GM21526 (cell line): ENCODE data around the gene EIF5B.

Experiments
- ATAC-seq: cut with Tn5 transposase; IDR thresholded peaks from one replicate; pipeline ENCODE4 v1.9.1; 2021; ENCODE audit warnings: moderate library complexity; ENCODE audit not compliant: unreplicated experiment, low FRiP score

The EIF5B gene

GRCh38 chr2:99448556-99448955 is 111.4 kb downstream of the EIF5B start:
- ATAC-seq = no peak

DNA sequence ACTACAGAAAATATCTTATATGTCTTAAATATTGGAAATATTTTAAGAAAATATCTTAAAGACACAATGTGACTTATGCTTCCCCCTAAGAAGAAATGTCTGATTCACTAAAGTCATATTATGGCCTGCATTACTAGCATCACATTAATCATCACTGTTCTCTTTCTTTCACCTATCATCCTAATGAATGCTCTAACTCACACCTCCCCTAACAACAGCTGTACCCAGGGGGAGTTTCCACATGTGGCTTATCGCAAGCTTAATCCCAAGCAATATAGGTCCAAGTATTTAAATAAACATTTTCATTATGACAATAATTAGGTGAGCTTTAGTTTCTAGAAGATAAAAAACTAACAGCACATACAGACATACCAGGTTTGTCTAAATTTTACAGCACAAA is 113.0 kb downstream of the EIF5B start:
- no peak for ATAC-seq
